H9 (cell line): ENCODE data around the gene GJD4. TPM values are rescaled to one million over a fixed set of nuclear protein-coding genes. Genes with fewer than 3 reads are reported as not detected.

ENCODE experiments used
- DNase-seq: peaks from one replicate; pipeline ENCODE4 v3.0.0-alpha.2; 2017
- H2AFZ ChIP-seq: one replicate; pipeline ENCODE4 v1.6.1; 2013; ENCODE audit warnings: mild to moderate bottlenecking, low read length, control low read depth, moderate library complexity
- H2AK5ac ChIP-seq: 2 replicates; pipeline ENCODE4 v1.6.1; 2013; ENCODE audit warnings: low read length, control low read depth, mixed read lengths; ENCODE audit not compliant: insufficient read length
- H2BK120ac ChIP-seq: one replicate; pipeline ENCODE4 v1.6.1; 2013; ENCODE audit warnings: low read depth, mild to moderate bottlenecking, low read length, control low read depth, inconsistent platforms; ENCODE audit not compliant: poor library complexity, severe bottlenecking
- H2BK12ac ChIP-seq: 2 replicates; pipeline ENCODE4 v1.6.1; 2013; ENCODE audit warnings: low read length, control low read depth, mixed read lengths, low read depth; ENCODE audit not compliant: insufficient read length
- H2BK15ac ChIP-seq: 2 replicates; pipeline ENCODE4 v1.6.1; 2013; ENCODE audit warnings: low read depth, low read length, control low read depth
- H2BK20ac ChIP-seq: one replicate; pipeline ENCODE4 v1.6.1; 2013; ENCODE audit warnings: low read depth, mild to moderate bottlenecking, low read length, control low read depth, inconsistent platforms; ENCODE audit not compliant: poor library complexity, severe bottlenecking
- H2BK5ac ChIP-seq: 2 replicates; pipeline ENCODE4 v1.6.1; 2013; ENCODE audit warnings: low read length, control low read depth, mixed read lengths; ENCODE audit not compliant: insufficient read length
- H3K14ac ChIP-seq: 2 replicates; pipeline ENCODE4 v1.6.1; 2013; ENCODE audit warnings: low read length, control low read depth; ENCODE audit not compliant: insufficient read depth
- H3K18ac ChIP-seq: 2 replicates; pipeline ENCODE4 v1.6.1; 2013; ENCODE audit warnings: low read depth, mild to moderate bottlenecking, mixed read lengths, low read length, control low read depth; ENCODE audit not compliant: insufficient read length
- H3K23ac ChIP-seq: 2 replicates; pipeline ENCODE4 v1.6.1; 2013; ENCODE audit warnings: low read length, control low read depth, mixed read lengths, low read depth; ENCODE audit not compliant: insufficient read length
- H3K23me2 ChIP-seq: 2 replicates; pipeline ENCODE4 v1.6.1; 2013; ENCODE audit warnings: low read depth, mild to moderate bottlenecking, mixed read lengths, low read length, control low read depth; ENCODE audit not compliant: insufficient read length, poor library complexity, severe bottlenecking
- H3K27ac ChIP-seq: 2 replicates; pipeline ENCODE4 v1.5.1; 2013; ENCODE audit warnings: low read length, control low read depth, mixed read lengths, low read depth; ENCODE audit not compliant: insufficient read length
- H3K27me3 ChIP-seq: 2 replicates; pipeline ENCODE4 v1.6.1; 2013; ENCODE audit warnings: low read length, control low read depth, inconsistent platforms; ENCODE audit not compliant: insufficient read depth
- H3K4ac ChIP-seq: 2 replicates; pipeline ENCODE4 v1.6.1; 2013; ENCODE audit warnings: low read depth, mild to moderate bottlenecking, control low read depth, inconsistent platforms, low read length, moderate library complexity
- H3K4me1 ChIP-seq: 2 replicates; pipeline ENCODE4 v1.6.1; 2013; ENCODE audit warnings: low read length, control low read depth, inconsistent platforms; ENCODE audit not compliant: insufficient read depth
- H3K4me2 ChIP-seq: 2 replicates; pipeline ENCODE4 v1.6.1; 2013; ENCODE audit warnings: low read length, control low read depth, mixed read lengths; ENCODE audit not compliant: insufficient read length, insufficient read depth
- H3K56ac ChIP-seq: 2 replicates; pipeline ENCODE4 v1.6.1; 2013; ENCODE audit warnings: low read depth, mild to moderate bottlenecking, mixed read lengths, low read length, control low read depth; ENCODE audit not compliant: insufficient read length
- H3K79me1 ChIP-seq: 2 replicates; pipeline ENCODE4 v1.6.1; 2013; ENCODE audit warnings: low read depth, mild to moderate bottlenecking, moderate library complexity, low read length, control low read depth, inconsistent platforms; ENCODE audit not compliant: insufficient read depth, poor library complexity, severe bottlenecking
- H3K79me2 ChIP-seq: 2 replicates; pipeline ENCODE4 v1.6.1; 2013; ENCODE audit warnings: low read length, control low read depth, inconsistent platforms; ENCODE audit not compliant: insufficient read depth
- H3K9ac ChIP-seq: 2 replicates; pipeline ENCODE4 v1.6.1; 2013; ENCODE audit warnings: low read length, control low read depth, mixed read lengths; ENCODE audit not compliant: insufficient read length; ENCODE audit errors: extremely low read depth
- H3K9me3 ChIP-seq: one replicate; pipeline ENCODE4 v1.6.1; 2013; ENCODE audit warnings: low read depth, low read length, inconsistent platforms; ENCODE audit not compliant: control insufficient read depth
- H3T11ph ChIP-seq: one replicate; pipeline ENCODE4 v1.6.1; 2013; ENCODE audit warnings: mild to moderate bottlenecking, low read length, control low read depth, inconsistent platforms
- H4K20me1 ChIP-seq: one replicate; pipeline ENCODE4 v1.6.1; 2013; ENCODE audit not compliant: control insufficient read depth, insufficient read length, insufficient read depth
- H4K5ac ChIP-seq: 2 replicates; pipeline ENCODE4 v1.6.1; 2013; ENCODE audit warnings: low read depth, mild to moderate bottlenecking, mixed read lengths, low read length, control low read depth; ENCODE audit not compliant: insufficient read length
- H4K8ac ChIP-seq: replicated peaks from 2 replicates; pipeline ENCODE4 v1.6.1; 2013; ENCODE audit warnings: low read length, control low read depth, mixed read lengths, low read depth; ENCODE audit not compliant: insufficient read length
- H4K91ac ChIP-seq: 2 replicates; pipeline ENCODE4 v1.6.1; 2013; ENCODE audit warnings: low read depth, mild to moderate bottlenecking, moderate library complexity, mixed read lengths, low read length, control low read depth; ENCODE audit not compliant: insufficient read length
- H3K27ac Mint-ChIP-seq, 3 experiments: 2 replicates in 2 of 3; 3 replicates in 1 of 3; pipeline ENCODE4 v1.8.0; 2020 to 2021; ENCODE audit warnings: mixed read lengths in 3 of 3, mild to moderate bottlenecking in 1 of 3, moderate library complexity in 1 of 3
- H3K27me3 Mint-ChIP-seq: 2 replicates; pipeline ENCODE4 v1.8.0; 2021; ENCODE audit warnings: low read depth, mild to moderate bottlenecking, moderate library complexity, mixed read lengths
- H3K36me3 Mint-ChIP-seq, 3 experiments: 2 replicates in 2 of 3; 3 replicates in 1 of 3; pipeline ENCODE4 v1.8.0; 2020 to 2021; ENCODE audit warnings: low read depth in 3 of 3, mixed read lengths in 3 of 3; ENCODE audit not compliant: insufficient read depth in 1 of 3
- H3K4me1 Mint-ChIP-seq, 2 experiments: 2 replicates each; pipeline ENCODE4 v1.8.0; 2020; ENCODE audit warnings: mixed read lengths in 2 of 2
- H3K4me3 Mint-ChIP-seq, 2 experiments: 2 replicates in 1 of 2; 3 replicates in 1 of 2; pipeline ENCODE4 v1.8.0; 2020 to 2021; ENCODE audit warnings: mild to moderate bottlenecking in 2 of 2, mixed read lengths in 2 of 2, moderate library complexity in 1 of 2
- H3K9me3 Mint-ChIP-seq, 2 experiments: 2 replicates in 1 of 2; 3 replicates in 1 of 2; pipeline ENCODE4 v1.8.0; 2020; ENCODE audit warnings: mild to moderate bottlenecking in 2 of 2, mixed read lengths in 2 of 2, moderate library complexity in 1 of 2
- WGBS: extraction: QIAGEN DNeasy Blood & Tissue Kit; methylation state at CpG from one replicate; pipeline ENCODE4 v1.1.7; 2013; ENCODE audit warnings: missing lambda C conversion rate, low lambda C conversion rate, mixed read lengths; ENCODE audit not compliant: insufficient read length; ENCODE audit errors: extremely low coverage; 5-methylcytosine and 5-hydroxymethylcytosine counted together
- total RNA-seq: library from RNA; stranded (reverse); gene quantifications from 2 replicates; pipeline ENCODE4 v1.2.1, GENCODE V29; 2021
- TF ChIP-seq, protein P1 (sequence below): fragments of 200-600 bp; sonication (generic); conservative IDR thresholded peaks from 3 replicates; pipeline ENCODE4 v1.8.0; 2021; ENCODE audit warnings: antibody characterized with exemption, mild to moderate bottlenecking

GJD4 gene
- total RNA-seq, 1 experiment from 2014 or later, result not detected

DNA sequence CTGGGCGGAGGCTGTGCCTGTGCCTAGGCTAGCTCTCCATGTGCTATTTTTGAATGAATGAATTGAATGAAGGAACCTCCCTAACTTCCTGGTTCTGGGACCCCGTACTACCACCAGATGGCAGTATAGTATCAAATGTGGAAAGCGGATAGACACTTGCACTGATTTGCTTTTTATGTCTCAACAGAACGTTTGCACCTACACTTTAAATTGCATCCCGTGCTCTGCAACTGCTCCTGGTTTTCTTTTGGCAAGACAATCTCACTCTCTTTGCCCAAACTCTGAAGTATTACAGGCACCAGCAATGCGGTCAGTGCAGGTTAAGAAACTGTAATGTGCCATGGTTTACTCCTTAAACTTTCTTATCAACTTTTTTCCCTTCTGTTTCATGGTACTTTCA, 30.4 kb downstream of the GJD4 start:
- Histone ChIP-seq H3K56ac (no peak overlapping the region), H3K9me3 (no peaks in the 10 kb centered on the region), H3K4me2 (no peak overlapping the region), H4K91ac (no peak overlapping the region), H3K9ac (no peak overlapping the region), H3K14ac (no peak overlapping the region), H3T11ph (no peak overlapping the region), H3K18ac (no peak overlapping the region), H2AK5ac (no peak overlapping the region), H3K4me1 (peaks cover 7% of the 10 kb centered on the region; the same call in 1 of the 2 replicates), H2BK15ac (no peak overlapping the region), H2AFZ (no peak overlapping the region), H4K20me1 (no peaks in the 10 kb centered on the region), H2BK5ac (no peak overlapping the region), H3K27ac (no peak overlapping the region), H2BK12ac (no peak overlapping the region), H2BK120ac (no peak overlapping the region), H3K79me2 (no peaks in the 10 kb centered on the region), H4K8ac (no peak overlapping the region), H3K27me3 (peaks cover 6% of the 10 kb centered on the region; the same call in 1 of the 2 replicates), H2BK20ac (no peak overlapping the region), H4K5ac (no peak overlapping the region), H3K23ac (no peak overlapping the region), H3K4ac (no peak overlapping the region), H3K23me2 (peaks cover 3% of the 10 kb centered on the region), H3K79me1 (no peaks in the 10 kb centered on the region)
- TF ChIP-seq, protein P1, sequence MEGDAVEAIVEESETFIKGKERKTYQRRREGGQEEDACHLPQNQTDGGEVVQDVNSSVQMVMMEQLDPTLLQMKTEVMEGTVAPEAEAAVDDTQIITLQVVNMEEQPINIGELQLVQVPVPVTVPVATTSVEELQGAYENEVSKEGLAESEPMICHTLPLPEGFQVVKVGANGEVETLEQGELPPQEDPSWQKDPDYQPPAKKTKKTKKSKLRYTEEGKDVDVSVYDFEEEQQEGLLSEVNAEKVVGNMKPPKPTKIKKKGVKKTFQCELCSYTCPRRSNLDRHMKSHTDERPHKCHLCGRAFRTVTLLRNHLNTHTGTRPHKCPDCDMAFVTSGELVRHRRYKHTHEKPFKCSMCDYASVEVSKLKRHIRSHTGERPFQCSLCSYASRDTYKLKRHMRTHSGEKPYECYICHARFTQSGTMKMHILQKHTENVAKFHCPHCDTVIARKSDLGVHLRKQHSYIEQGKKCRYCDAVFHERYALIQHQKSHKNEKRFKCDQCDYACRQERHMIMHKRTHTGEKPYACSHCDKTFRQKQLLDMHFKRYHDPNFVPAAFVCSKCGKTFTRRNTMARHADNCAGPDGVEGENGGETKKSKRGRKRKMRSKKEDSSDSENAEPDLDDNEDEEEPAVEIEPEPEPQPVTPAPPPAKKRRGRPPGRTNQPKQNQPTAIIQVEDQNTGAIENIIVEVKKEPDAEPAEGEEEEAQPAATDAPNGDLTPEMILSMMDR, result peak; percentile 96
- peak; percentile 52 for DNase-seq
- no peak overlapping the region for H3K27ac Mint-ChIP-seq
- H3K9me3 Mint-ChIP-seq, result no peaks in the 10 kb centered on the region
- H3K36me3 Mint-ChIP-seq, result no peaks in the 10 kb centered on the region; a peak in 1 of 7 replicates
- peaks cover 13% of the 10 kb centered on the region for H3K27me3 Mint-ChIP-seq
- WGBS, result no CpG with 5 or more reads among the region's 6 CpGs
- H3K4me3 Mint-ChIP-seq, result no peak overlapping the region; a peak in 2 of 5 replicates
- peaks cover 46 to 47% of the 10 kb centered on the region in 2 experiments for H3K4me1 Mint-ChIP-seq
